Chondrocyte (in vitro differentiated cells): ENCODE results near the gene ADM. TPM values are rescaled to one million over a fixed set of nuclear protein-coding genes. Genes with fewer than 3 reads are reported as not detected.

ENCODE experiments used
- DNase-seq: peaks from one replicate; pipeline ENCODE4 v3.0.0; 2021; ENCODE audit warnings: mixed read lengths, low spot score
- H3K27ac Mint-ChIP-seq: one replicate; pipeline ENCODE4 v1.8.0; 2021; ENCODE audit warnings: mild to moderate bottlenecking, moderate library complexity, mixed read lengths; ENCODE audit not compliant: unreplicated experiment
- H3K27me3 Mint-ChIP-seq: 2 replicates; pipeline ENCODE4 v1.8.0; 2021; ENCODE audit warnings: low read depth, mixed read lengths
- H3K36me3 Mint-ChIP-seq: 2 replicates; pipeline ENCODE4 v1.8.0; 2021; ENCODE audit warnings: low read depth, mixed read lengths
- H3K4me1 Mint-ChIP-seq: 2 replicates; pipeline ENCODE4 v1.8.0; 2021; ENCODE audit warnings: low read depth, mild to moderate bottlenecking, mixed read lengths
- H3K4me3 Mint-ChIP-seq: one replicate; pipeline ENCODE4 v1.8.0; 2021; ENCODE audit warnings: mild to moderate bottlenecking, moderate library complexity, mixed read lengths; ENCODE audit not compliant: unreplicated experiment
- H3K9me3 Mint-ChIP-seq: 2 replicates; pipeline ENCODE4 v1.8.0; 2021; ENCODE audit warnings: low read depth, mixed read lengths
- total RNA-seq: library from RNA; stranded (reverse); gene quantifications from 3 replicates; pipeline ENCODE4 v1.2.1, GENCODE V29; 2021
- TF ChIP-seq, protein P1 (sequence below): fragments of 200-600 bp; sonication (generic); IDR thresholded peaks from 2 replicates; pipeline ENCODE4 v1.5.0; 2021; ENCODE audit warnings: antibody characterized with exemption, mild to moderate bottlenecking, moderate library complexity

The ADM gene
- total RNA-seq, 1 donor from 2014 or later: 53.8 TPM

DNA sequence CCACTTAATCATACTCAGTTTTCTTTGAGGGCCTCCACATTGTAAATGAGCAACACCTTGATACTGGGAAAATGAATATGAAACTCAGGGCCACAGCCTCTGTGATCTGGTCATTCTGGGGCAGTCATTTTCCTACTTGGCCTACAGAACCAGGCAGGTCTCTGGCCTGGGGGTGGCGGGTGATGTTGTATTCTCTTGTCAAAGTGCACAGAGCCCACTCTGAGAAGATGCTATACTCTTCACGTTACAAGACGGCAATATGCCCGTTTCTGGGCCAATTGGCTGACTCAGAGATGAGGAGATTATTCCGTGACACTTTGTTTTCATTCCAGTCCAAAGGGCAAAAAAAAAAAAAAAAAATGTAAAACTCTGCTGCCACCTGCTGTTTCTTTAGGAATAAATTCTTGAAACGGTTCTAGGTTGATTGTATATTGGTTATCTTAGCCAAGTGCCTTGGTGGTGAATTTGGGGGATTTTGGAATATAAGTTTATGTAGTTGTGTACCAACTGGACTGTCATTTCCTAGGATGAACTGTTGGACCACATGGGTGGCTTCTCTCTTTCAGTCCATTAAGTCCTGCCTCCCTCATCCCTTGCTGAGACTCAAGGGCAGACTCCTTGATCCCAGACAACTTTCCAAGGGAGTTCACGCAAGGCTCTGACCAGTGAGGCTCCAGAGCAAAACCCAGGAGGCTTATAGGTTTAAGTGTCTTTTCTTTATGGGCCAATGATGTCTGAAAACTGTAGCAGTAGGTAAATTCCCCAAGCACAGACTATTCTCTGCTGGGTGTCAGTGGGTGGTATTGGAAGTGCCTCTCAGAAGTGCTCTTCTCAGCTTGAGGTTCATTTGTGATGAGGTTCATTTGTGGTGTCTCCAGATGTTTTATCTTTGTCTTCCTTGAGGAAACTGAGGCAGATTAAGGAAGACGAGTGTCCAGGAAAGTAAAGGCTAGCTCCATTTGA lies 18.2 kb downstream of the ADM start:
- no peak overlapping the region for H3K4me3 Mint-ChIP-seq
- peak overlapping the region; percentile 95 for H3K27ac Mint-ChIP-seq
- no peaks in the 10 kb centered on the region for H3K27me3 Mint-ChIP-seq
- H3K4me1 Mint-ChIP-seq: peaks cover 67% of the 10 kb centered on the region
- H3K9me3 Mint-ChIP-seq: no peaks in the 10 kb centered on the region
- TF ChIP-seq, protein P1, sequence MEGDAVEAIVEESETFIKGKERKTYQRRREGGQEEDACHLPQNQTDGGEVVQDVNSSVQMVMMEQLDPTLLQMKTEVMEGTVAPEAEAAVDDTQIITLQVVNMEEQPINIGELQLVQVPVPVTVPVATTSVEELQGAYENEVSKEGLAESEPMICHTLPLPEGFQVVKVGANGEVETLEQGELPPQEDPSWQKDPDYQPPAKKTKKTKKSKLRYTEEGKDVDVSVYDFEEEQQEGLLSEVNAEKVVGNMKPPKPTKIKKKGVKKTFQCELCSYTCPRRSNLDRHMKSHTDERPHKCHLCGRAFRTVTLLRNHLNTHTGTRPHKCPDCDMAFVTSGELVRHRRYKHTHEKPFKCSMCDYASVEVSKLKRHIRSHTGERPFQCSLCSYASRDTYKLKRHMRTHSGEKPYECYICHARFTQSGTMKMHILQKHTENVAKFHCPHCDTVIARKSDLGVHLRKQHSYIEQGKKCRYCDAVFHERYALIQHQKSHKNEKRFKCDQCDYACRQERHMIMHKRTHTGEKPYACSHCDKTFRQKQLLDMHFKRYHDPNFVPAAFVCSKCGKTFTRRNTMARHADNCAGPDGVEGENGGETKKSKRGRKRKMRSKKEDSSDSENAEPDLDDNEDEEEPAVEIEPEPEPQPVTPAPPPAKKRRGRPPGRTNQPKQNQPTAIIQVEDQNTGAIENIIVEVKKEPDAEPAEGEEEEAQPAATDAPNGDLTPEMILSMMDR: peak; percentile 87
- no peaks in the 10 kb centered on the region for H3K36me3 Mint-ChIP-seq
- DNase-seq: no peak

DNA sequence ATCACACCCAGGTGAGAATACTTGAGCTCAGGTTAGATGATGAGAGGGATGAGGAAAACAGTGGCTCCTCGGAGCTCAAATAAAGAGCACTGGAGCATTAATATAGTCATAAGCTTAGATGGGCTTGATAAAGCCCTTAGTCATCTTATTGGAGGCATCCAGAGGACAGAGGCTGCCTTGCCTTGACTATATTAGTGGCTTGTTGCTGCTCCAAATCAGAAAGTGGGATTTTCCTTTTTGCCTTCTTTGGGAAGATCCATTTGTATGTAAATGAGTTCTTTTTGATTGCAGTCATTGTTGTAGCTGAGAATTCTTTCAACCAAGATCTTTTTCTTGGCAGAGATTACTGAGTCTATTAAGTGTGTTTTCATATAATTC lies 18.9 kb downstream of the ADM start:
- no peak for DNase-seq
- H3K27me3 Mint-ChIP-seq: no peaks in the 10 kb centered on the region
- H3K4me3 Mint-ChIP-seq: no peak overlapping the region
- TF ChIP-seq, protein P1: no peak
- H3K36me3 Mint-ChIP-seq: no peaks in the 10 kb centered on the region
- peak overlapping the region; percentile 42 for H3K27ac Mint-ChIP-seq
- no peaks in the 10 kb centered on the region for H3K9me3 Mint-ChIP-seq
- H3K4me1 Mint-ChIP-seq: peaks cover 73% of the 10 kb centered on the region

DNA sequence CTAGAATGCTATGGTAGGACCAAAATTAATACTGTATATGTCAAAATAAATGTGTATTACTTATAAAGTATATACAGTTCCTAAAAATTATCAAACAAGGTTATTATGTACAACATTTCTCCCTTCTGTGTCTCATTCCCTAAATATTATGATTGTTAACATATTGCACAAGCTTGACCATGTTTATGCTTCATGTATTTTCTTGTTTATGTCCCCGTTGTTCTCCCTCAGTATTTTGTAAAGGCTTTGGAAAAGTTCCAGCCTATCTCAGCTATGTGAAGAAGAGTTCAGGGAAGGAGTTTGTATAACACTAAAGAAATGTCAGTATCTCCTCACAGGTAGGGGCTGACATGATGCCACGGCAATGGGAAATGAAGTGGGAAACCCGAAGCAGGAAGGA lies 19.6 kb downstream of the ADM start:
- H3K4me3 Mint-ChIP-seq: no peak overlapping the region
- H3K27me3 Mint-ChIP-seq: no peaks in the 10 kb centered on the region
- TF ChIP-seq, protein P1: no peak
- H3K9me3 Mint-ChIP-seq: no peaks in the 10 kb centered on the region
- H3K36me3 Mint-ChIP-seq: no peaks in the 10 kb centered on the region
- H3K4me1 Mint-ChIP-seq: peaks cover 80% of the 10 kb centered on the region
- H3K27ac Mint-ChIP-seq: peak overlapping the region; percentile 15
- no peak for DNase-seq

DNA sequence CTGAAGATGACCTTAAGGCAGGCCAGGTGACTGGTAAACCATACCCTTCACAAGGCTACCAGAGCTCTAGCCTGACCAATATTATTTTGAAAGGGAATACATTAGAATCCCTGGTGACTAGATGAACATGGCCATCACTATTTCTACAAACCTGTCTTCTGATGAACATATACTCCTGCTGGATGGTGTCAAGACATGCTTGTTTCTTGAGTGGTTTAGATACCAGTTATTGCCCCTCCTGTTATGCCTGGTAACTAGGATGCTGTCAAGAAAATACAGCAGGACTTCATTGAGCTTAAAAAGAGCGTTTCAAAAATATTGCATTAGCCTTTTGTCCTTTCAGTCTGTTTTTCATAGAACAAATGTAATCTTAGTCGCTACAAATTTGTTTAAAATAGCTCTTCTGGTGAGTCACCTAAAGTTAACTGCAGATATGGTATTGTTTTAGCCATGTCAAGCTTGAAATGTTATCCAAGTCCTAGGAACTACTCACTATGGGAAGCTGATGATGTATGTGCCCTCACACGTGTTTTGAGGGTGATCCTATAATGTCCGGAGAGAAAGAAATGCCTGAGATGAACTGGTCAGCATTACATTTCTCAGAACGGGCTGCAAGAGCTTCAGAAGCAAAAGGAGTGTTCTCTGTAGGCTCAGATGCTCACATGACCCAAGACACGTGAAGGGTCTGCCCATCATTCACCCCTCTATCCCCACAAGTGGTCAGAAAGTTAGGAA lies 20.6 kb downstream of the ADM start:
- H3K27me3 Mint-ChIP-seq: no peaks in the 10 kb centered on the region
- peaks cover 83% of the 10 kb centered on the region for H3K4me1 Mint-ChIP-seq
- peak overlapping the region; percentile 85 for H3K27ac Mint-ChIP-seq
- no peaks in the 10 kb centered on the region for H3K36me3 Mint-ChIP-seq
- no peaks in the 10 kb centered on the region for H3K9me3 Mint-ChIP-seq
- no peak overlapping the region for H3K4me3 Mint-ChIP-seq
- no peak for DNase-seq
- TF ChIP-seq, protein P1: no peak
